Measurements from ENCODE around the gene FRRS1.

FRRS1 gene

GRCh38 chr1:99755664-99756063 lies 10.8 kb downstream of the FRRS1 start:
- TF ChIP-seq ZNF488 (tag by site-specific recombination; IDR thresholded peaks at IDR 0.05) (no peak), ZNF324 (tag by site-specific recombination; IDR thresholded peaks at IDR 0.05) (no peak), ZNF174 (tag by site-specific recombination; IDR thresholded peaks at IDR 0.05) (no peak), ZNF184 (tag by site-specific recombination; IDR thresholded peaks at IDR 0.05) (no peak), KLF8 (tag by site-specific recombination; IDR thresholded peaks at IDR 0.05) (no peak)
- Histone ChIP-seq H3K9me3 (ENCODE audit: control insufficient read depth, insufficient read depth, low read depth, low read length) (no peaks in the 10 kb centered on the region), H3K27ac (ENCODE audit: extremely low read depth, low read depth, low read length) (no peak overlapping the region), H3K4me3 (ENCODE audit: low read depth, low read length) (no peak overlapping the region), H3K4me1 (ENCODE audit: control insufficient read depth, insufficient read depth, low read length) (no peaks in the 10 kb centered on the region), H3K36me3 (ENCODE audit: control insufficient read depth in 2 of 2, insufficient read depth in 1 of 2, low read length in 2 of 2) (no peaks in the 10 kb centered on the region)
- ChIA-PET POLR2A (no interaction called here), CTCF (no interaction called here)

- ChIA-PET CTCF (no interaction called here), POLR2A (no interaction called here)
- H3K36me3 ChIP-seq (ENCODE audit: control insufficient read depth in 2 of 2, insufficient read depth in 1 of 2, low read length in 2 of 2) = no peaks in the 10 kb centered on the region
- H3K4me3 ChIP-seq (ENCODE audit: low read depth, low read length) = no peak overlapping the region
- H3K4me1 ChIP-seq (ENCODE audit: control insufficient read depth, insufficient read depth, low read length) = no peaks in the 10 kb centered on the region
- H3K27ac ChIP-seq (ENCODE audit: extremely low read depth, low read depth, low read length) = no peak overlapping the region
- TF ChIP-seq ZNF133 (tag by site-specific recombination; IDR thresholded peaks at IDR 0.05) = no peak
- TF ChIP-seq RBAK (tag by site-specific recombination; IDR thresholded peaks at IDR 0.05) = no peak
- no peak for TF ChIP-seq ZNF549 (tag by site-specific recombination; IDR thresholded peaks at IDR 0.05)
- no peak for TF ChIP-seq REPIN1 (tag by site-specific recombination; IDR thresholded peaks at IDR 0.05; ENCODE audit: low read depth)
- TF ChIP-seq, protein P1, sequence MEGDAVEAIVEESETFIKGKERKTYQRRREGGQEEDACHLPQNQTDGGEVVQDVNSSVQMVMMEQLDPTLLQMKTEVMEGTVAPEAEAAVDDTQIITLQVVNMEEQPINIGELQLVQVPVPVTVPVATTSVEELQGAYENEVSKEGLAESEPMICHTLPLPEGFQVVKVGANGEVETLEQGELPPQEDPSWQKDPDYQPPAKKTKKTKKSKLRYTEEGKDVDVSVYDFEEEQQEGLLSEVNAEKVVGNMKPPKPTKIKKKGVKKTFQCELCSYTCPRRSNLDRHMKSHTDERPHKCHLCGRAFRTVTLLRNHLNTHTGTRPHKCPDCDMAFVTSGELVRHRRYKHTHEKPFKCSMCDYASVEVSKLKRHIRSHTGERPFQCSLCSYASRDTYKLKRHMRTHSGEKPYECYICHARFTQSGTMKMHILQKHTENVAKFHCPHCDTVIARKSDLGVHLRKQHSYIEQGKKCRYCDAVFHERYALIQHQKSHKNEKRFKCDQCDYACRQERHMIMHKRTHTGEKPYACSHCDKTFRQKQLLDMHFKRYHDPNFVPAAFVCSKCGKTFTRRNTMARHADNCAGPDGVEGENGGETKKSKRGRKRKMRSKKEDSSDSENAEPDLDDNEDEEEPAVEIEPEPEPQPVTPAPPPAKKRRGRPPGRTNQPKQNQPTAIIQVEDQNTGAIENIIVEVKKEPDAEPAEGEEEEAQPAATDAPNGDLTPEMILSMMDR (tag by site-specific recombination; IDR thresholded peaks at IDR 0.05) = no peak
- TF ChIP-seq ZFP69B (tag by site-specific recombination; IDR thresholded peaks at IDR 0.05) = no peak
- no peak for TF ChIP-seq BCL11A (tag by site-specific recombination; IDR thresholded peaks at IDR 0.05; ENCODE audit: low read depth)
- TF ChIP-seq ZFP37 (tag by site-specific recombination; IDR thresholded peaks at IDR 0.05) = no peak
- no peak for TF ChIP-seq ZNF639 (tag by site-specific recombination; IDR thresholded peaks at IDR 0.05)
- H3K9me3 ChIP-seq (ENCODE audit: control insufficient read depth, insufficient read depth, low read depth, low read length) = no peaks in the 10 kb centered on the region
Measured at GRCh38 chr1:99754697-99755096, 11.7 kb downstream of the FRRS1 start.

- Histone ChIP-seq H3K36me3 (ENCODE audit: control insufficient read depth in 2 of 2, insufficient read depth in 1 of 2, low read length in 2 of 2) (no peaks in the 10 kb centered on the region), H3K9me3 (ENCODE audit: control insufficient read depth, insufficient read depth, low read depth, low read length) (no peaks in the 10 kb centered on the region), H3K27ac (ENCODE audit: extremely low read depth, low read depth, low read length) (no peak overlapping the region), H3K4me1 (ENCODE audit: control insufficient read depth, insufficient read depth, low read length) (no peaks in the 10 kb centered on the region), H3K4me3 (ENCODE audit: low read depth, low read length) (no peak overlapping the region)
- TF ChIP-seq WT1 (tag by site-specific recombination; IDR thresholded peaks at IDR 0.05) = peak; percentile 54
- TF ChIP-seq, protein P2, sequence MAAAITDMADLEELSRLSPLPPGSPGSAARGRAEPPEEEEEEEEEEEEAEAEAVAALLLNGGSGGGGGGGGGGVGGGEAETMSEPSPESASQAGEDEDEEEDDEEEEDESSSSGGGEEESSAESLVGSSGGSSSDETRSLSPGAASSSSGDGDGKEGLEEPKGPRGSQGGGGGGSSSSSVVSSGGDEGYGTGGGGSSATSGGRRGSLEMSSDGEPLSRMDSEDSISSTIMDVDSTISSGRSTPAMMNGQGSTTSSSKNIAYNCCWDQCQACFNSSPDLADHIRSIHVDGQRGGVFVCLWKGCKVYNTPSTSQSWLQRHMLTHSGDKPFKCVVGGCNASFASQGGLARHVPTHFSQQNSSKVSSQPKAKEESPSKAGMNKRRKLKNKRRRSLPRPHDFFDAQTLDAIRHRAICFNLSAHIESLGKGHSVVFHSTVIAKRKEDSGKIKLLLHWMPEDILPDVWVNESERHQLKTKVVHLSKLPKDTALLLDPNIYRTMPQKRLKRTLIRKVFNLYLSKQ (tag by site-specific recombination; IDR thresholded peaks at IDR 0.05; ENCODE audit: borderline replicate concordance) = no peak
- 0 out of 2 replicates have a peak, but pooled peaks have one; percentile 23 for TF ChIP-seq OSR2 (tag by site-specific recombination; IDR thresholded peaks at IDR 0.05)
- peak; percentile 63 for TF ChIP-seq KLF1 (tag by site-specific recombination; IDR thresholded peaks at IDR 0.05)
- TF ChIP-seq ZNF596 (tag by site-specific recombination; IDR thresholded peaks at IDR 0.05) = peak; percentile 78
- CTCF ChIA-PET = interaction anchor here (0.6 to 1.0 kb wide), 2 partner anchors 25 to 273 kb away, joined by 3 read pairs; no protein-coding TSS in a partner anchor
- POLR2A ChIA-PET = no interaction called here
Measured at GRCh38 chr1:99754055-99754626, 12.3 kb downstream of the FRRS1 start.

Measured in HEK293 (cell line).